GM19463 (cell line): ENCODE data around the gene SERINC4.
"Not testable (repeated sequence)": the region's sequence is repeated elsewhere in the genome, so short reads cannot be mapped to it uniquely, and the experiment has no call there.

Experiments
- ATAC-seq: cut with Tn5 transposase; IDR thresholded peaks from one replicate; pipeline ENCODE4 v1.9.1; 2021; ENCODE audit warnings: mild to moderate bottlenecking, moderate library complexity; ENCODE audit not compliant: unreplicated experiment

Gene SERINC4

DNA sequence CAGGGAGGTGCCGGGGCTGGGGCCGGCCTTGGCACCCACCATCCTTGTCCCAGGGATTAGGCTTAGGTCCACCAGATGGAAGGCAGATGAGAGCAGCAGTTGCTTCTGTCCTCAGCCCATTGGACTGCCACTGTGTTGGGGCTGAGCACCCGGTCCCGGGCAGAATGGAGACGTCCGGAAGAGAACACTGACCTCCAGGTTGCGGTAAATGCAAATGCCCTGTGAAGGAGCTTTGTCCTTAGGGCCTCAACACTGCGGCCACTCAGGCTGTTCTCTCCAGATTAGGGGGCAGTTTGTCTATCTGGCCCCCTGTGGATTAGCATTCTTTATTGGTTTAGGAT lies at the start of gene SERINC4:
SERINC4 (minus strand) TSS at position 276 of the 341 bp plus-strand sequence; CDS start at position 42, 234 bp downstream.
- ATAC-seq: no peak

- no peak for ATAC-seq
These were observed 45.4 kb upstream of the SERINC4 start for GRCh38 chr15:43845421-43845820.

DNA sequence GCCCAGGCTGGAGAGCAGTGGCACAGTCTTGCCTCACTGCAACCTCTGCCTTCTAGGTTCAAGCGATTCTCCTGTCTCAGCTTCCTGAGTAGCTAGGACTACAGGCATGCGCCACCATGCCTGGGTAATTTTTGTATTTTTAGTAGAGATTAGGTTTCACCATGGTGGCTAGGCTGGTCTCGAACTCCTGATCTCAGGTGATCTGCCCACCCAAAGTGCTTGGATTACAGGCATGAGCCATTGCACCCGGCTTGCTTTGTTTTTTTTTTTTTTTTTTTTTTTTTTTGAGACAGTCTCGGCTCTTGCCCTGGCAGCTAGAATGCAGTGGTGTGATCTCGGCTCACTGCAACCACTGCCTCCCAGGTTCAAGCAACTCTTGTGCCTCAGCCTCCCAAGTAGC lies 32.5 kb upstream of the SERINC4 start:
- ATAC-seq: not testable (repeated sequence)

DNA sequence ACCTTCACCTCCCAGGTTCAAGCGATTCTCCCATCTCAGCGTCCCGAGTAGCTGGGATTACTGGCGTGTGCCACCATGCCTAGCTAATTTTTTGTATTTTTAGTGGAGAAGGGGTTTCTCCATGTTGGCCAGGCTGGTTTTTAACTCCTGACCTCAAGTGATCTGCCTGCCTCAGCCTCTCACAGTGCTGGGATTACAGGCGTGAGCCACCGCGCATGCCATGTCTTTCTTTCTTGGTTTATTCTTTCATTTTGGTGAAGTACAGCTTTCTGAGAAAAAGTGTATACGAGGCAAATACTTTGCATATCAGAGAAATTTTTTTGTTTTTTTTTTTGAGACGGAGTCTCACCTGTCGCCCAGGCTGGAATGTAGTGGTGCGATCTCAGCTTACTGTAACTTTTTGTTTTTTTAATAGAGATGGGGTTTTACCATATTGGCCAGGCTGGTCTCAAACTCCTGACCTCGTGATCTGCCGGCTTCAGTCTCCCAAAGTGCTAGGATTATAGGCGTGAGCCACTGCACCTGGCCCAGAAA lies 31.6 kb upstream of the SERINC4 start:
- ATAC-seq: not testable (repeated sequence)

DNA sequence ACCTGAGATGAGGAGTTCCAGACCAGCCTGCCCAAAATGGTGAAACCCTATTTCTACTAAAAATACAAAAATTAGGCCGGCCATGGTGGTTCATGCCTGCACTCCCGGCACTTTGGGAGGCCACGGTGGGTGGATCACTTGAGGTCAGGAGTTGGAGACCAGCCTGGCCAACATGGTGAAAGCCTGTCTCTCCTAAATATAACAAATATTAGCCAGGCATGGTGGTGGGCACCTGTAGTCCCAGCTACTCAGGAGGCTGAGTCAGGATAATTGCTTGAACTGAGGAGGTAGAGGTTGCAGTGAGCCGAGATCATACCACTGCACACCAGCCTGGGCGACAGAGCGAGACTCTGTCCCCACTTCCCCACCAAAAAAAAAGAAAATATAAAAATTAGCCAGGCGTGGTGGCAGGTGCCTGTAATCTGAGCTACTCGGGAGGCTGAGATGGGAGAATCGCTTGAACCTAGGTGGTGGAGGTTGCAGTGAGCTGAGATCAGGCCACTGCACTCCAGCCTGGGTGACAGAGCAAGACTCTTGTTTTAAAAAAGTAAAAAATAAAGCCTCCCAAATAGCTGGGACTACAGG lies 30.8 kb upstream of the SERINC4 start:
- ATAC-seq: not testable (repeated sequence)

DNA sequence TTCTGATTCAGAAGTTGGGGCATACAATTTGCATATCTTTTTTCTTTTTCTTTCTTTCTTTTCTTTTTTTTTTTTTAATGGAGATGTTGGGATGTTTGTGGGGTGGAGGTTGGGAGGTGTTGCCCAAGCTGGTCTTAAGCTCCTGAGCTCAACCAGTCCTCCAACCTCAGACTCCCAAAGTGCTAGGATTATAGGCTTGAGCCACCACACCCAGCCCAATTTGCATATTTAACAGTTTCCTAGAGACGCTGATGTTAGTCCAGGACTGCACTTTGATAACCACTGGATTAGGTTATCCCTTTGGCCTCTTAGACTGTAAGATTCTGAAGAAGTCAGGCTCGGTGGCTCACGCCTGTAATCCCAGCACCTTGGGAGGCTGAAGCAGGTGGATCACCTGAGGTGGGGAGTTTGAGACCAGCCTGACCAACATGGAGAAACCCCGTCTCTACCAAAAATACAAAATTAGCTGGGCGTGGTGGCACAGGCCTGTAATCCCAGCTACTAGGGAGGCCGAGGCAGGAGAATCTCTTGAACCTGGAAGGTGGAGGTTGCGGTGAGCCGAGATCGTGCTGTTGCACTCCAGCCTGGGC lies 30.0 kb upstream of the SERINC4 start:
- ATAC-seq: not testable (repeated sequence)

GRCh38 chr15:43828061-43828657 lies 28.1 kb upstream of the SERINC4 start:
- no peak for ATAC-seq

DNA sequence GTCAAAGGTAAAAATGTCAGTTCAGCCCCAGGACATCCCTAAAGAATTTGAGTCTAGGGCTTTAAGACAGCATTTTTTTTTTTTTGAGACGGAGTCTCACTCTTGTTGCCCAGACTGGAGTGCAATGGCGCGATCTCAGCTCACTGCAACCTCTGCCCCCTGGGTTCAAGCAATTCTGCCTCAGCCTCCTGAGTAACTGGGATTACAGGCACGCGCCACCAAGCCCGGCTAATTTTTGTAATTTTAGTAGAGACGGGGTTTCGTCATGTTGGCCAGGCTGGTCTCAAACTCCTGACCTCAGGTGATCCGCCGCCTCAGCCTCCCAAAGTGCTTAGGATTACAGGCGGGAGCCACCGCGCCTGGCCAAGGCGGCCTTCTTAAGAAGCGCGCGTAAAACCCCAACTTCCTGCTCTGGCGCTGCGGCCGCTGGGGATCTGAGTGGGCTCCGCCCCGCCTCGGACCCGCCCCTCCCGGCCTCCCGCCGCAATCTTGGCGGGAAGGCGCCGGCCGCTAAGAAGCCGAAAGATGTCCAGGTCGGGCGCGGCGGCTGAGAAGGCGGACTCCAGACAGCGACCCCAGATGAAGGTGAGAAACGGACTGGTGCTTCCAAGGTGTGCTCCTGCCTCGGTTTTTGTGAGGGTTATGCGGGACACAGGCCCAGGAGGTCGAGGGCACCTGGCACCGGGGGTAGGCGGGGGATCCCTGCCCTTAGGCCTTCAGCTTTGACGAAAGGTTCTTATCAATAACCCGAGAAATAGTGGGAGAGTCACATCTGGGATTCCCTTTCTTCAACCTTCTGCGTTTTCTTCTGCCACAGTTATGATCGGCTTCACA lies 26.7 kb upstream of the SERINC4 start, which contains the start of gene WDR76:
WDR76 (plus strand) TSS at position 495 of the 834 bp plus-strand sequence; CDS start at position 526, 31 bp downstream.
- ATAC-seq: peak; percentile 51

- no peak for ATAC-seq
These were observed 26.0 kb upstream of the SERINC4 start for GRCh38 chr15:43826029-43826507.

DNA sequence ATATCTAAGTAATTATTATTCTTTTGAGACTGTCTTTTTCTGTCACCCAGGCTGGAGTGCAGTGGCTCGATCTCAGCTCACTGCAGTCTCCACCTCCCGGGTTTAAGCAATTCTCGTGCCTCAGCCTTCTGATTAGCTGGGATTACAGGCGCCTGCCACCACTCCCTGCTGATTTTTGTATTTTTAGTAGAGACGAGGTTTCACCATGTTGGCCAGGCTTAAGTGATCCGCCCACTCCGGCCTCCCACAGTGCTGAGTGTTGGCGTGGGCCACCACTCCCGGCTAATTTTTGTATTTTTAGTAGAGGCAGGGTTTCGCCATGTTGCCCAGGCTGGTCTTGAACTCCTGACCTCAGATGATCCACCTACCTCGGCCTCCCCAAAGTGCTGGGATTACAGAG lies 25.3 kb upstream of the SERINC4 start:
- not testable (repeated sequence) for ATAC-seq

GRCh38 chr15:43824302-43825246 lies 24.6 kb upstream of the SERINC4 start, which contains the start of gene MFAP1:
TSS of gene MFAP1 (minus strand) at chr15:43824690. CDS start at chr15:43824569, 121 bp downstream.
- peak; percentile 78 for ATAC-seq

GRCh38 chr15:43821505-43821904 lies 21.5 kb upstream of the SERINC4 start:
- ATAC-seq: no peak

GRCh38 chr15:43815064-43815463 lies 15.0 kb upstream of the SERINC4 start:
- not testable (repeated sequence) for ATAC-seq

- ATAC-seq: peak; percentile 67
These were observed 9.1 kb upstream of the SERINC4 start for GRCh38 chr15:43808960-43809678.

DNA sequence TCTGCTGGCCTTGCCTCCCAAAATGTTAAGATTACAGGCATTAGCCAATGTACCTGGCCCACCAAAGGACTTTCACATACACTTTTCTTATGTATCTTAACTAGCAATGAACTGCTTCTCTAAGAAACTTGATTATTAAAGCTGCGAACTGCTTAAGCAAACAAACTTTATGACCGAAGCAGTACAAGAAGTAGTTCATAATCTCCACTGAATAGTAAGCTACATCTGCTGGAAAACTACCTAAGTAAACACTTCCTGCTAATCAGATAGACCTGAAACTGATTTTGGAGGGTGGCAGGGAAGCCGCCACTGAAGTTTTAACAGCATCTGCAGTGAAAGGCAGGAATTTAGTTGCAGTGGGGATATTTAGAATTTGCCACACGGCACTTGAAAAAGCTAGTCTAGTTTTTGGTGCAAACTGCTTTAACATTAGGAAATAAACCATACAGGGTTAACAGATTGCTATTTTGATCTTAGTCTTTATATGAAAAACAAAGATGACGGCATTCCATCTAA lies 8.5 kb upstream of the SERINC4 start:
- ATAC-seq: no peak

- ATAC-seq: not testable (repeated sequence)
These were observed 2.7 kb upstream of the SERINC4 start for GRCh38 chr15:43802676-43803075.

DNA sequence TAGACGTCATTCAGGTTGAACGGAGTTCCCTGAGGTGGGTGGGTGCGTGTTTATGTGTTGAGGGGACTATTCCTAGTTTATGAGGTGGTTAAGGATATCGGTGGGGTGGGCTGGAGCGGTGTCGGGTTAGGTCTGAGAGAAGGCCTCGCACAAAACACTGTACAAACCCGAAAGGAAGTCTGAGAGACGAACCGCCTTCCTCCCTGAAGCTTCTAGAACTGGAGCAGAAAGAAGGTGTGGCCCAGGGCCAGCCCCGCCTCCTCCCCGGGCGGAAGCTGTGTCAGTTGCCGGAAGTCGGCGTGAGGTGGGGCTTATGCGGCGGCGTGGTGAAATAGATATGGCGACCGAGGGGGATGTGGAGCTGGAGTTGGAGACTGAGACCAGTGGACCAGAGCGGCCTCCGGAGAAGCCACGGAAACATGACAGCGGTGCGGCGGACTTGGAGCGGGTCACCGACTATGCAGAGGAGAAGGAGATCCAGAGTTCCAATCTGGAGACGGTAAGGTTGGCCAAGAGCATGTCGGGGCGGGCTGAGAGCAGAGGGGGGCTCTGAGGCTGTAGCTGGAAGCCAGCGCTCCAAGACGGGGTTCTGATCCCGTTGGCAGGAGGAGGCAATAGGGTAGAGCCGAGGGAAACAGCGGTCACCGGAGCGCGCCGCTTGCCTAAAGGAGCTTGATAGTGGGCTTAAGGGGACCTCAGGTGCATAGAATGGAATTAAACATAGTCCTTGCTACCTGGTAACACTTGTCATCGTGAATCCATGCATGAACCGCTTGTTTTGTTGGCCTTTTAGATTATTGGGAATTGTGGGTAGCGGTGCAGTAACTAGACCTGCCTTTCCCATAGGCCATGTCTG lies 494 bp upstream of the SERINC4 start, which contains the start of gene HYPK:
HYPK (plus strand) TSS at position 314 of the 856 bp plus-strand sequence; CDS start at position 338, 24 bp downstream.
- ATAC-seq: peak; percentile 85
